ENCODE data around the gene ZBTB22.
"Not testable (repeated sequence)": the region's sequence is repeated elsewhere in the genome, so short reads cannot be mapped to it uniquely, and the experiment has no call there.

ZBTB22 gene

GRCh38 chr6:33317669-33318425 lies at the start of gene ZBTB22:
Gene ZBTB22, minus strand, starts transcription at chr6:33317744. Its CDS starts 828 bp downstream, at chr6:33316916.
- peak; percentile 100 for DNase-seq (ENCODE audit: low read depth)

DNA sequence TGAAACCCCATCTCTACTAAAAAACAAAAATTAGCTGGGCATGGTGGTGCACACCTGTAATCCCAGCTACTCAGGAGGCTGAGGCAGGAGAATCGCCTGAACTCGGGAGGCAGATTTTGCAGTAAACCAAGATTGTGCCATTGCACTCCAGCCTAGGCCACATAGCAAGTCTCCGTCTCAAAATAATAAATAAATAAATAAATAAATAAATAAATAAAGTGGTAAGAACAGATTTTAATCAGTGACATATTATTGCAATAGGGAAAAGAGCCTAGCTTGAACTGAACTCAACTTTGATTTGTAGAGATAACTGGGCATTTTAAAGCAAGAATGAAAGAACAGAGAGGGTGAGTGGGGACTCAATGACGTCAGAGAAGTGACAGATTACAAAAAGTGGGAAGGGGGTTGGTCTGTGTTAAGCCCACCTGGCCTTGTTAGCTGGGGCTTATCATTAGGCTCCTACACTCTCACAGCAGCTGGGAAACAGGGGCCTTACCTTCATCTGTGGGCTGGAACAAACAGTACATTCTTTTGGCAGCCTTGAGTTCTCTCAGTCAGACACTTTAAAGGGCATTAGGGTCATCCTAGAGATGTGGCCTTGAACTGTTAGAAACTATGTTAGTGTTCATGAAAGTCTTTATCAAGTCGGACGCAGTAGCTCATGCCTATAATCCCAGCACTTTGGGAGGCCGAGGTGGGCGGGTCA lies 49.6 kb upstream of the ZBTB22 start:
- no peak for DNase-seq (ENCODE audit: low read depth)

DNA sequence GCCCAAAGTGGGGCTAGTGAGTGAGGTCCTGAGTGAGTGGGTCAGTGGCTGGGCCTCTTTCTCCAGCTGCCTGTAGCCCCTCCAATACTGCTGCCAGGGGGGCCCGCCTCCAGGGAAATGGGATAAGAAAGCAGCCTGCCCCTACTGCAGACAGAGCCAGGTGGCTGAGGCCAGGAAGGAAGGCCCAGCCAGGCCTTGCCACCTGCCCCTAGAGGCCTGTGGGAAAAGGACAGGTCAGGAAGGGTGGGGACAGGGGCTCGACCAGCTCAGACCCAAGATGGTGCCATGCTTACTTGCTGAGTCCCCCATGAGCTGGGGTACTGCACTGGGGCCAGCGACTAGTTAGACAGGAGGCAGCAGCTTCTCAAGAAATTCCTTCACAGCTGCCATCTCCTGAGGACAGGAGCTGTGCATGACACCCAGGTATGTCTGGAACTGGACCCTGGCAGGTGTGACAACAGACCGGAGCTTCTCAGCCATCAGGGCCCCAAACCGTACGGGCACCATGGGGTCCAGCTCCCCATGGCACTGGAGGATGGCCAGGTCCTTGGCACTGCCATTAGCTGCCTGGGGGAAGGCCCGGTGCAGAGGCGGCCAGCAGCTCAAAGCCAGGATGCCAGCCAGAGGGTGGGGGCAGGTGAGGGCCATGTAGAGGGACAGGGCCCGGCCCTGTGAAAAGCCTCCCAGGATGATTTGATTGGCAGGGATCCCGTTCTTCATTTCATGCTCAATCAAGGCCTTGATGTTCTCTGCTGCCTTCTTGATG lies 47.8 kb upstream of the ZBTB22 start:
- not testable (repeated sequence) for DNase-seq (ENCODE audit: low read depth)

- DNase-seq (ENCODE audit: low read depth), result peak; percentile 75
These were observed 47.1 kb upstream of the ZBTB22 start for GRCh38 chr6:33364475-33365205.

DNA sequence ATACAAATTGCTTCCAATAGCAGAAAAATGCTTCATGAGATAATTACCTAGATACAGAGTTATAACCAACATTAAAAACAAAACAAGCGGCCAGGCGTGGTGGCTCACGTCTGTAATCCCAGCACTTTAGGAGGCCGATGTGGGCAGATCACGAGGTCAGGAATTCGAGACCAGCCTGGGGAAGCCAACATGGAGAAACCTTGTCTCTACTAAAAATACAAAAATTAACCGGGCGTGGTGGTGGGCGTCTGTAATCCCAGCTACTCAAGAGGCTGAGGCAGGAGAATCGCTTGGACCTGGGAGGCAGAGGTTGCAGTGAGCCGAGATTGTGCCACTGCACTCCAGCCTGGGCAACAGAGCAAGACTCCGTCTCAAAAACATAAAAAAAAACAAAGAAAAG lies 45.9 kb upstream of the ZBTB22 start:
- DNase-seq (ENCODE audit: low read depth), result not testable (repeated sequence)

DNA sequence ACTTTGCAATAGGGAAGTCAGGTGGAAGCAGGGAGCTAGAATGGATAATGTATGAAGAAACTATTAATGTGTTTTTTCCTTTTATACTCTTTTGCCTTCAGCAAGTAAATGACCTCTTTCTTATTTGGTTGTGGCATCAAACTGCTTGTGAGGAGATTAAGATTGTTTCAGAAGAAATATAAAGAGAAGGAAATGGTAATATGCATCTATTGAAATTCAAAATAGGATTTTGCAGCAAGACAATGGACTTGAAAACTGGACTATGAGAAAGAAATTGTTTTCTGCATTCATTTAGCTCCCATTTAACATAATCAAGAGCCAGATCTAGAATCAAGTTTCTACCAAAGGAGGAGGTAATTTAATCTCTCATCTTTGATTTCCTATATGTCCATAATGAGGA lies 41.8 kb upstream of the ZBTB22 start:
- no peak for DNase-seq (ENCODE audit: low read depth)

GRCh38 chr6:33357160-33357871 lies 39.8 kb upstream of the ZBTB22 start:
- not testable (repeated sequence) for DNase-seq (ENCODE audit: low read depth)

- DNase-seq (ENCODE audit: low read depth), result no peak
These were observed 38.8 kb upstream of the ZBTB22 start for GRCh38 chr6:33356295-33356694.

DNA sequence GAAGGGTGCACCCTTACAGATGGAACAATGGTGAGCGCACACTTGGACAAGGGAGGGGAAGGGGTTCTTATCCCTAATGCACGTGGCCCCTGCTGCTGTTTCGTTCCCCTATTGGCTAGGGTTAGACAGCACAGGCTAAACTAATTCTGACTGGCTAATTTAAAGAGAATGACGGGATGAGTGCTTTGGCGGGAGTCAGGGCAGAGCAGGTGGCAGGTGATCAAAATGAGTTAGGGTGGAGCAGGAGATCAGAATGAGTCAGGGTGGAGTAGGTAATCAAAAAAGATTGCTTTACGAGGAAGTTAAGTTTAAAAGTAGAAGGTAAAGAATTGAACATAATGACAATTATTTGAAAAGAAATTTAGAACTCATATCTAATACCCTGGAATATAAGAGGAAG lies 38.3 kb upstream of the ZBTB22 start:
- DNase-seq (ENCODE audit: low read depth), result not testable (repeated sequence)

GRCh38 chr6:33347816-33348215 lies 30.3 kb upstream of the ZBTB22 start:
- no peak for DNase-seq (ENCODE audit: low read depth)

GRCh38 chr6:33346972-33347371 lies 29.4 kb upstream of the ZBTB22 start:
- peak; percentile 42 for DNase-seq (ENCODE audit: low read depth)

DNA sequence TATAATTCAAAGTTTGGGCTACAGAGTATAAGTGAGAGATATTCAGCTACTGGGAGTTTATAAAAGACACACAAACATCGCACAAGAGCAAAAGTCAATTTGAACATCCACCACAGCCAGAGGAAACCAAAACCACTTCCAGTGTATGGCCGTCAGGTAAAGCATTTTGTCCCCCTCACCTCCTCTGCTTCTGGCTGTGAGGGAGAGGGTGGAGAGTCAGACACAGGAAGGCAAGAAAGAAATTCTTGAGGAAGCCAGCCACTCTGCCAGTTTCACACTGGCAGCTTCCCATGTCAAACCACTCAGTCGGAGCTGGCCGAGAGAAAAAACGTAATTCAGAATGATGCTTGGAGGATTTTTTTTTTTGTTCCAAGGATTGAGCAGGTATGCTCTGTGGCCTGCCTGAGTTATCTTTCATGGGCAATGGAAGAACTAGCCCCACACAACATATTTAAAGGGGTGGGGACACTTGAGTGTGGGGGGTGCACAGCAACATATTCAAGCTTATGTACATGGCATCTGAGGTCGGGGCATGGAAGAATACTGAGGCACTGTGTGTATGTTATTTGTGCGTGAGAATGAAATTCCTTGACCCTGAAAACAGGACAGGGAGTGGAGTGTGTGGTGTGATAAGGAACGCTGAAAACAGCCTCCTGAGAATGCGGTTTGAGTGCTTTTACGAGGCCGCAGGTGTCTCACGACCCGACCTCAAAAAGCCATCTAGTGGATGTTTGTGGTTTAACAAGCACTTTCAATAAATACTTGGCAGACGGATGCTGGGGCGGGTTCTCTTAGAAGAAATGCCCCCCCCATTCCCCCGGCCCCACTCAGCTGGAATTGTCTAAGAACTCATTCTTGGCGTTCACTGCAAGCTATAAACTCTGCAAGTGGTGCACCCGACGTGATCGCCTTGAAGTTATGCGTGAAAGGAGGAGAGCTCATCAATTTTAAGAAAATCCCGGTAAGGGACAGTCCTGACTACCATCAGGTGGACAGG lies 27.5 kb upstream of the ZBTB22 start:
- DNase-seq (ENCODE audit: low read depth), result peak; percentile 82

- no peak for DNase-seq (ENCODE audit: low read depth)
These were observed 26.5 kb upstream of the ZBTB22 start for GRCh38 chr6:33343953-33344611.

DNA sequence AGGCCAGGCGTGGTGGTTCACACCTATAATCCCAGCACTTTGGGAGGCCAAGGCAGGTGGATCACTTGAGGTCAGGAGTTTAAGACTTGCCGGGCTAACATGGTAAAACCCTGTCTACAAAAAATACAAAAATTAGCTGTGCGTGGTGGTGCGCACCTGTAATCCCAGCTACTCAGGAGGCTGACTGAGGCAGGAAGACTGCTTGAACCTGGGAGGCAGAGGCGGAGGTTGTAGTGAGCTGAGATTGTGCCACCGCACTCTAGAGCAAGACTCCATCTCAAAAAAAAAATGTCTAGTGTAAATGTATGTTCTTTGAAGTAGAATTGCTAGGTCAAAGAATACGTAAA lies 26.0 kb upstream of the ZBTB22 start:
- not testable (repeated sequence) for DNase-seq (ENCODE audit: low read depth)

DNA sequence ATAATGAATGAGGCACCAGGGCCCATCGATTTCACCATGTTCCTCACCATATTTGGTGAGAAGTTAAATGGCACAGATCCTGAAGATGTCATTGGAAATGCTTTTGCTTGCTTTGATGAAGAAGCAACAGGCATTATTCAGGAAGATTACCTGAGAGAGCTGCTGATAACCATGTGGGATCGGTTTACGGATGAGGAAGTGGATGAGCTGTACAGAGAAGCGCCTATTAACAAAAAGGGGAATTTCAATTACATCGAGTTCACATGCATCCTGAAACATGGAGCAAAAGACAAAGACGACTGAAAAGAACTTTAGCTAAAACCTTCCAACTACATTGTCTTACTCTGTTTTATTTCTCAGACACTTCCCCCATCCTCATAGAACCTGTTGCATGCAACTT lies 21.6 kb upstream of the ZBTB22 start:
- DNase-seq (ENCODE audit: low read depth), result no peak

DNA sequence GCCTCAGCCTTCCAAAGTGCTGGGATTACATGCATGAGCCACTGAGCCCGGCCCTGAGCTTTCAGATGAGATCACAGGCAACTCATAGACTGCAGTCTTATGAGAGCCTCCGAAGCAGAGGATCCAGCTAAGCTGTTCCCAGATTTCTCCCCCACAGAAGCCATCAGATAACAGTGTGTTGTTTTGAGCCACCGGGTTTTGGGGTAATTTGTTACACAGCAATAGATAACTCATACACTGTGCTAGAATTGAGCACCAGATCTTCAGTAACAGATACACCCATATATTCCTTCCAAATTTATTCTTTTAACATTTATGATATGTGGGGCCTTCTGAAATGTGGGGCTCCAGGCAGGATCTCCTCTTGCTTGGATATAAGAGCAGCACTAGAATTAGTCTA lies 19.0 kb upstream of the ZBTB22 start:
- DNase-seq (ENCODE audit: low read depth), result no peak

DNA sequence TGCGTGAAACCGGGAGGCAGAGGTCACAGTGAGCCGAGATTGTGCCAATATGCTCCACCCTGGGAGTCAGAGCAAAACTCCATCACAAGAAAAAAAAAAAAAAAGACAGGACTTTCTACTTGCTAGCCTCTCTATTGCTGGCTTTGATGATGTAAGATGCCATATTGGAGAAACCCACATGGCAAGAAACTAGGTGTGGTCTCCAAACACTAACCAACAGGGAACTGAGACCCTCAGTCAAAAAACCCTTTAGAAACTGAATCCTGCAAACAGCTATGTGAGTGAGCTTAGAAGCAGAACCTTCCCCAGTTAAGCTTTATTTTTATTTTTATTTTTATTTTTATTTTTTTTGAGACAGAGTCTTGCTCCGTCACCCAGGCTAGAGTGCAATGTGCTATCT lies 18.4 kb upstream of the ZBTB22 start:
- no peak for DNase-seq (ENCODE audit: low read depth)

- DNase-seq (ENCODE audit: low read depth), result no peak
These were observed 16.1 kb upstream of the ZBTB22 start for GRCh38 chr6:33333666-33334065.

DNA sequence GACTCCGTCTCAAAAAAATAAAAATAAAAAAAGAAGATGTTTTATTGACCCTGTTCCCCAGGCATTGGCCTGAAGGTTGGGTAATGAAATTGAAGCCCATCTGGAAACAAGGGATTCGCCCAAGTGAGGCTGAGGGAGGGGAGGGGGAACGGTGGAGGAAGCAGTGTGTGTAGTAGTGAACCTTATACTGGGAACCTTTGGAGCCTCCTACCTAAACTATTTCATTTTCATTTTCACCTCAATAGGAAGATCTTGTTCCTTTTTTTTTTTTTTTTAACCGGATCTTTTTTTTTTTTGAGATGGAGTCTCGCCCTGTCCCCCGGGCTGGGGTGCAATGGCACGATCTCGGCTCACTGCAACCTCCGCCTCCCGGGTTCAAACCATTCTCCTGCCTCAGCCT lies 13.2 kb upstream of the ZBTB22 start:
- no peak for DNase-seq (ENCODE audit: low read depth)

DNA sequence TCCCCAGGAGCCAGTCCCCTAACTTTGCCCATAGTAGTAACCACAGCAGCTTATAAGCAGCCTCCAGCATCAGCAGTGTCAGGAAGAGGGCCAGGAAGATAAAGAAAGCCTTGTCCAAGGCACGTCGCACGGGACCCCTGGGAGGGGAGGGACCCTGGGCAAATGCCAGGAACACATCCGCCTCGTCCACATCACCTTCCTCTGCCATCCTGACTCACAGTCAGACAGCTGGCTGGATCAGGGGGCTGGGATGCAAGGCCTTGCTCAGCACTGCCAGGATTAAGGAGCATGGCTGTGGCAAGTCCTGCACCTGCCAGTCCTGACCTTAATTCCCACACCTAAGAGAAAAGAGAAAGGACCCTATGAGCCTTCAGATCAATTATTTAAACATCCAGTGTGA lies 11.5 kb upstream of the ZBTB22 start:
- no peak for DNase-seq (ENCODE audit: low read depth)

Data from EH (cell line).